Astrocyte (in vitro differentiated cells and primary cell): Measurements from ENCODE around the gene KIF1A.

Experiments
- CTCF ChIP-seq: IDR thresholded peaks from 2 replicates; pipeline ENCODE4 v1.5.1; 2011; ENCODE audit warnings: low read depth, mild to moderate bottlenecking, inconsistent platforms, low read length, moderate library complexity; ENCODE audit not compliant: insufficient read depth
- EZH2 ChIP-seq: IDR thresholded peaks from 2 replicates; pipeline ENCODE4 v1.6.1; 2012; ENCODE audit warnings: mild to moderate bottlenecking, low read length, inconsistent platforms; ENCODE audit not compliant: insufficient read depth

DNA sequence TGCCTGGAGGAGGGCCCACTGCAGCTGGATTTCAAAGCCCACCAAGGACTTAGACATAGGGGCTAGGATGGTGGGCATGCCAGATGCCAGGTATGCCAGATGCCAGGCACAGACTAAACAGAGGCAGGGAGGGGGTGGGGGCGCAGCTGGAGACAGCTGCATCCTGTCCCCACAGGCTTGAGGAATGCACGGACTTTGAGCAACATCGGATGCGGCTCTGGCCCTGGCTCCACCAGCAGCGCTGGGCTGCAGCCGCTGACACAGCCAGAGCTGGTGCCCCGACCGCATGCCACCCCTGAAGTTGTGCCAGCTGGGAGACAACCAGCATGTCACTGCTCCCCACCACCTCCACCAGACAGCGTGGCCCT lies 88.9 kb downstream of the KIF1A start:
- TF ChIP-seq CTCF (no peak), EZH2 (no peak)
